Germinal center (tissue), 1 donor: ENCODE measurements around the gene SGK1.
A peak's percentile ranks its signal among the peaks of the same experiment; 100 is the strongest.
"Not testable (repeated sequence)": the region's sequence is repeated elsewhere in the genome, so short reads cannot be mapped to it uniquely, and the experiment has no call there.

Source experiments
- DNase-seq: peaks from one replicate; pipeline ENCODE4 v3.0.0; 2012; ENCODE audit warnings: mixed read lengths, low spot score

Gene SGK1

GRCh38 chr6:134221250-134221649 lies 96.7 kb downstream of the SGK1 start:
- DNase-seq, result no peak

GRCh38 chr6:134217798-134218140 lies 100.1 kb downstream of the SGK1 start:
- no peak for DNase-seq

GRCh38 chr6:134217105-134217797 lies 100.7 kb downstream of the SGK1 start:
- no peak for DNase-seq

DNA sequence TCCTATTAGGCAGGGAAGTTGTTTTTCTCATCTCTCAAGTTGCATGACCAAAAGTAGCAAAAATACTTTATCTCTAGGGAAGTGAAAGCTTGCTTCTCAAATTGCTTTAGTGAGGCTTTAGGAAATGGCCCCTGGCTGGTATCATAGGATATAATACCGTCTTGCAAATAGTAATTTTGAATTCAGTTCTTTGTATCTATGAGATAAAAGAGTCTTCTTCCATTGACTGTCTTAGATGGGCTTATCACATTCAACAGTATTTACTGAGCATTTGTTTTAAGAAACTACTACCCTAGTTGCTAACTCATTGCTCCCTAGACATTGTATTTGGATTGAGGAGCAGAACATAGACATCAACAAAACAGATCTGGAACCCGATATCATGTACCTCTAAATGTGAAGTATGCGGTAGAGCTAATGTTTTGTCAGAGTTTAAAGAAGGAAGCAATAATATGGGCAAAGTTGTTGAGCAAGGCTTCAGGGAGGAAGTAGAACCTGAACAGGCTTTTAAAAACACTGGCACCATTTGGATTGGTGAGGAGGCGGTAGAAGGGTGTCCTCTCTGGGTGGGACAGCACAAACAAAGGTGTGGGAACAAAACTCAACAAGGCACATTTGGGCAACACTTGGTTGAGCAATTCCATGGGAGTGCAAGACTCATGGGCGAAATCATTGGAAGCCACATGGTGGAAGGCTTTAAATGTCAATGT lies 101.5 kb downstream of the SGK1 start:
- DNase-seq, result peak; percentile 47

DNA sequence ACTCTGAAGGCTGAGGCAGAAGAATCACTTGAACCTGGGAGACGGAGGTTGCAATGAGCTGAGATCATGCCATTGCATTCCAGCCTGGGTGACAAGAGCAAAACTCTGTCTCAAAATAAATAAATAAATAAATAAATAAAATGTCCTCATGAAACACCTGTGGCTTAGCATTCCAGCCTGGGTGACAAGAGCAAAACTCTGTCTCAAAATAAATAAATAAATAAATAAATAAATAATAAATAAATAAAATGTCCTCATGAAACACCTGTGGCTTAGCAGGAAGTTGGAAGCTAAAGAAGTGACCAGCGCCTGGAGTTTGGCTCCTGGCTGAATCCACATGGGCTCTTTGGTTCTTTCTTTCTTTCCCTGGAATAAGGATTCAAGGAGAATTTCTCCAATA lies 104.5 kb downstream of the SGK1 start:
- not testable (repeated sequence) for DNase-seq

GRCh38 chr6:134211297-134211696 lies 106.6 kb downstream of the SGK1 start:
- DNase-seq, result no peak

DNA sequence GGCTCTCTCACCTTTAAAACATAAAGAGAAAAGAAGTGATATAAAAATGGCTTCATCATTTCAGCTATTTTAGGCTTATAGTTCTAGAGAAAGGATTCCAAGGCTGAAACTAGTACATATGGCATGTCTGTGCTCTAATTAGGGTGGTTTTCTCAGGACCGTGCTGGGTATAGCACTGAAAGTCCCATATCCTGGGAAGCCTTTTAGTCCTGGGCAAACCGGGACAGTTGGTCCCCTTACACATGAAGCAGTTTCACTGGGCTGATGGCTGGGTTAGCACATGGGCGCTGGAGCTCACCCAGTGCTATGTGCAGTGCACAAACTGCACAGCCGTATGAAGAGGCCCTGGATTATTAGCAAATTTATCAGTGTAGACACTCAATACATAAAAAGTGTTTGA lies 110.5 kb downstream of the SGK1 start:
- DNase-seq, result no peak

- no peak for DNase-seq
Measured at GRCh38 chr6:134205366-134205765, 112.5 kb downstream of the SGK1 start.

DNA sequence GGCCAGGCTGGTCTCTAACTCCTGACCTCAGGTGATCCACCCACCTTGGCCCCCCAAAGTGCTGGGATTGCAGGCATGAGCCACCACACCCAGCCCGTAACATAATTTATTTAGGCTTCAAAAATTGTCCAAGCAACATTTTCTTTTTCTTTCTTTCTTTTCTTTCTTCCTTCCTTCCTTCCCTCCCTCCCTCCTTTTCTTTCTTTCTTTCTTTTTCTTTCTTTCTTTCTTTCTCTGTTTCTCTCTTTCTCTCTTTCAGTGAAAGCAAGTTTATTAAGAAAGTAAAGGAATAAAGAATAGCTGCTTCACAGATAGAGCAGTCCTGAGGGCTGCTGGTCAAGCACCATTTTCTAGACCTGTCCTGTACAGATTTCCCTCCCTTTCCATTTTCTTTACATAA lies 113.2 kb downstream of the SGK1 start:
- DNase-seq, result not testable (repeated sequence)

DNA sequence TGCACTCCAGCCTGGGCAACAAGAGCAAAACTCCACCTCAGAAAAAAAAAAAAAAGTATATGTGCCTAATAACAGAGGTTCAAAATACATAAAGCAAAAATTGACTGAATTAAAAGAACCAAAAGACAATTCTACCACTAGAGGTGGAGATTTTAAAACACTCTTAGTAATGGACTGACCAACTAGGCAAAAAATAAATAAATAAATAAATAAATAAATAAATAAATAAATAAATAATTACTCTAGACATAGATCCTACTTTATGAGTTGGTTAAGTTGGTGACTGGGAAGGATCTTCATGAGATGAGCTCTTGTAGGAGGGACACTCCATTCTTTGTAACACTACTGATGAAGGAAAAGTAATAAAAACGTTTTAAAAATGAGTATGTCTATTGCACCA lies 113.9 kb downstream of the SGK1 start:
- no peak for DNase-seq

DNA sequence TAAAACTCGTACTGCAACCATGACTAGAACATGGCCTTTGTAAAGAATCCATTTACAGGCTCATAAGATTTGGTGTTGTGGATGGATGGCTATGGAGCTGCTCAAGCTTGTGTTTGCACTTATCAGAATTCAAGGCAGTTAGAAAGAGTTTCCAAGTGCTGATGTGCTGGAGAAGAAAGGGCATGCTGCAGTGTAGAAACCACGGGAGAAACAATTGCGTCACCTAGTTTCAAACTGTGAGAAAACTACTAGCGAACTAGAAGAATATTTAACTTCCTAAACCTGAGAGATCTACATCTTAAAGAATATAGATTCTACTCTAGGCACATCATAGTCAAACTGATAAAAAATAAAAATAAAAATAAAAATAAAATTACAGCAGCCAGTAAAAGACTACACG lies 116.2 kb downstream of the SGK1 start:
- DNase-seq, result no peak

DNA sequence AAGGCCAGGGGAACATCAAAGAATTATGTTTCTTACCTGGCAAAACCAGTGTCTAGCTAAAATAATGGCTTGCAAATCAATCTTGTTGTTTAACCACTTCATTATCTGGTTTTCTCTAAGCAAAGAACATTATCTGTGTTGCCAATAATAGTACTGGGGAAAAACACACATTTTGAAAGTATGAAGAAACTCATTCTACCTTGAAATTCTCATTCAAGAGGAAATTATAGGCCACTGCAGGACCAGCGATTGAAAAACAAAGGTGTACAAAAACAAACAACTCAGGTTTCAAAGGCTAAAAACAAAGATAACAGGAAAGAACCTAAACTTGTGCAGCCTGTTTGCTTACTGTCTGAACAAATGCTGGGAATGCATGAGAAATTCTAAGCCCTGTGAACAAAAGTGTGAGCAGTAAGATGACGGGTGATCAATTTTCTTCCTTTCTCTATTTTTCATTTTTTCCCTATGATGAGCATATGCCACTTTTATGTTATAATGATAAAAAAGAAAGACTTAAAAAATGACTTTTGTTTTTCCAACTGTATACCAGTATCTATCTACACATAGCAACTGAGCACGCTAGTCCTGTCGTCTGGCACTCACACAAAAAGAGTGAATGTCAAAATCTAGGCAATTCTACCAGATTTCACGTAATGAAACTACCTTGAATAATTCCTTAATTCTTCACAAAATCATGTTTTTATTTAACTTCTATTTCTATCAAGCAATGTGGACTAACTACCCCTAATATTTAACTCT lies 117.9 kb downstream of the SGK1 start:
- peak; percentile 36 for DNase-seq

DNA sequence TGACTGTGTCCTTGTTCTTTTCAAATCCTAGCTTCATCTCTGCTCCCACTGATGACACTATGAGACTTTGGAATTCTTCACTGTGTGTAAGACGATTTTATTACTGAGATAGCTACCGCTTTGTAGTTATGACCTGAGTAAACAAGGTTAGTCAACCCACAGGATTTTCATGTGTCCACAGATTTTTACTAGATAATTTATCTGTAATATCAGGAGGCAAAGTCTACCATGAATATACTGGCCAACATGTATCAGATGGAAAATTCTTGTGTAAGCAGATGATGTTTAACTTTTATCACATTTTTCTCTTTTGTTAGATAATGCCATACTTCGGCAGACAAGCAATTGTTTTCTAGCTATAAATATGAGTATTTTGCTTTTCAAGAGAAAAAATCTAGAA lies 119.8 kb downstream of the SGK1 start:
- DNase-seq, result no peak

DNA sequence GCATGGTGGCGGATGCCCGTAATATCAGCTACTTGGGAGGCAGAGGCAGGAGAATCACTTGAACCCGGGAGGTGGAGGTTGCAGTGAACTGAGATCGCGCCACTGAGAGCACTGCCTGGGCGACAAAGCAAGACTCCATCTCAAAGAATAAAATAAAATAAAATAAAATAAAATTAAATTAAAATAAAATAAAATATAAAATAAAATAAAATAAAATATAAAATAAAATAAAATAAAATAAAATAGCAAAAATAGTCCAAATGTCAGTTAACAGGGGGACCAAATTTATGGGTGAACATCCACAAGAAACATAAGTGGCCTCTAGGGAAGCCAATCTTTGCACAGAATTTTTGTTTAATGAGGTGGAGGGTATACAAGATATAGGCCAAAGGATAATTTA lies 120.2 kb downstream of the SGK1 start:
- DNase-seq, result not testable (repeated sequence)

GRCh38 chr6:134196568-134197193 lies 121.2 kb downstream of the SGK1 start:
- no peak for DNase-seq

DNA sequence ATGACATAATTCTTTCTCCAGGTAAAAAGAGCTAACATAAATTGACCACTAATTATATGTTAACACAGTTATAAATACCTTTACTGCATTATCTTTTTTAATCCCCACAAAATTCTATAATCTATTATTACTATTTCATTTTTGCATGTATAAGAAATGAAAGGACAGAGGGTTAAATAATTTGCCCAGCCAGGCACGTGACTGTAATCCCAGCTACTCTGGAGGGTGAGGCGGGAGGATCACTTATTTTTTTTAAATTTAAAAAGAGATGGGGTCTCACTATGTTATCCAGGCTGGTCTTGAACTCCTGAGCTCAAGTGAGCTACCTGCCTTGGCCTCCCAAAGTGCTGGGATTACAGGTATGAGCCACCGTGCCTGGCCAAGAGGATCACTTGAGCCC lies 121.9 kb downstream of the SGK1 start:
- DNase-seq, result no peak

DNA sequence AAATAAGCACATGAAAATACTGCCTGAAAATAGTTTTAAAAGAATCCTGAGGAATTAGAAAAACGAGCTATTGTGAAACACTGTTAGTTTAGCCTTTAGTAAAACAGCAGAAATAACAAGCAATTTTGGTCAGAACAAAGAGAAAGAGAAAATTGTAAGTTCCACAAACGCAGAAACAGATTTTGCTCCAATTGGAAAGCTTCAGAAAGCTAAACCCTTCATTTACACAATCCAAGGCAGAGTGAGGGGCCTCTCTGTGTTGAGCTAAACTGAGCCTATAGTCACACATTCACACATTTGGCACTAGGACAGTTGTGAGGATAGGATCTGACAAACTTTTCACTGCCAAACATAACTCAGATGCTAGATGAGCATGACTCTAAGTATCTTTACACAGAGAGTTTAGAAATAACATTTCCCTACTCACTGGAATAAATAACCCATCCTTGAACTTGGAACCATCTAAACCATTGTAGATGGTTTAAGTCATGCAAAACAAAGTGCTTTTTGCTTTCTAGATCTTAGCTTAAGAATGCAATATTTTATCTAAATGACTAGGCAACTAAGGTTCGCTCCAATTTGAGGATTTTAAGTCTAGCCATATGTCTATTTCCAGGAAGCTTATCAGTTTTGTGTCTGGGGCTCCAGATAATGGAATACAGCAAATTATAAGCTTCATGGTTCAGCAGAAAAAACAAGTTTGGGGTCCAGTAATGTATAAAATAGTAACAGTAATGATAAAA lies 122.6 kb downstream of the SGK1 start:
- no peak for DNase-seq

DNA sequence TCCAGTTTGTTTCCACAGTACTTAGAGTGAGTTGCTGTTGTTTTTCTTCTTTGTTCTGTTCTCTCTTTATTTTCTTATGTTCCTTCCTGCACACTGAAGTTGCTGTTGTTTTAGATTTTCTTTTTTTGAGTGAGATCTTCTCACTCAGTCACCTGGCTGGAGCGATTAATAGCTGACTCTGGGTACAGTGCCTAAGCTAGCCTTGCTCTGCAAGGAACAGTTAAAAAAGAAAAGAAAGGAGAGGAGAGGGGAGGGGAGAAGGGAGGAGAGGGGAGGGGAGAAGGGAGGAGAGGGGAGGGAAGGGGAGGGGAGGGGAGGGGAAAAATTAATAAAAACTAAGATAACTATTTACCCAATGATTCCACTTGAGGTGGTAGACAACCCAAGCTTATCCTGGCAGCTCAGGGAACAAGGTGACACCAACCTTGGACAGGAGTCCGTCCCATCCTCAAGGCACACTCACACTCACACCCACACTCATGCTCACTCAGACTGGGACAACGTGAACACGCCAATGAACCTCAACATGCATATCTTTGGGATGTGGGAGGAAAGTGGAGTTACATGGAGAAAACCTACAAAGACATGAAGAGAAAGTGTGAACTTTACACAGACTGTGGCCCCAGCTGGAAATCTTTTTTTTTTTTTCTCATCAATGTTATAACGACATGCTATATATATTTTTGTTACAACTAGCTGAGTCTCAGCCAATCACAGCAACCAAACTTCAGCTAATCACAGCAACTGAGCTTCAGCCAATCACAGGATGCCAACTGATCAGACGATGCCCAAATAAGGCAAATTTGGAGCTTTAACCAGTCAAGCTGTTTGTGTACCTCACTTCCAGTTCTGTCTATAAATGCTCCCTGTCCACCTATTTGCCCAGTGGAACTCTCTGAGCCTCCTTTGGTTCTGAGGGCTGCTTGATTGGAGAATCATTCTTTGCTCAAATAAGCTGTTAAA lies 124.1 kb downstream of the SGK1 start:
- DNase-seq, result no peak

- not testable (repeated sequence) for DNase-seq
Measured at GRCh38 chr6:134192609-134193008, 125.3 kb downstream of the SGK1 start.

GRCh38 chr6:134190883-134191282 lies 127.0 kb downstream of the SGK1 start:
- DNase-seq, result no peak

GRCh38 chr6:134187751-134188150 lies 130.2 kb downstream of the SGK1 start:
- DNase-seq, result no peak
